Neural cell (in vitro differentiated cells): ENCODE results near the gene SKA2. TPM values are rescaled to one million over a fixed set of nuclear protein-coding genes. Genes with fewer than 3 reads are reported as not detected.

Experiments
- H2AFZ ChIP-seq: fragments of 200-600, 300-800 bp; sonication (generic), shearing (Covaris generic); 2 replicates; pipeline ENCODE4 v1.6.0; 2014; ENCODE audit warnings: low read depth, mild to moderate bottlenecking, antibody characterized with exemption, low read length, moderate library complexity
- H3F3A ChIP-seq: fragments of 200-600 bp; shearing (Covaris generic); 2 replicates; pipeline ENCODE4 v1.6.1; 2016; ENCODE audit warnings: mild to moderate bottlenecking, moderate library complexity, mixed read lengths, antibody characterized with exemption, low read length; ENCODE audit not compliant: insufficient read depth, poor library complexity, severe bottlenecking
- H3K27ac ChIP-seq: fragments of 200-600, 300-800 bp; sonication (generic), shearing (Covaris generic); 2 replicates; pipeline ENCODE4 v1.5.1; 2014; ENCODE audit warnings: mild to moderate bottlenecking, low read length, moderate library complexity
- H3K27me3 ChIP-seq: fragments of 300-800, 200-600 bp; sonication (generic), shearing (Covaris generic); 2 replicates; pipeline ENCODE4 v1.6.0; 2014; ENCODE audit warnings: mild to moderate bottlenecking, low read depth, low read length, moderate library complexity; ENCODE audit not compliant: insufficient read depth
- H3K36me3 ChIP-seq: fragments of 300-800, 200-600 bp; sonication (generic), shearing (Covaris generic); 2 replicates; pipeline ENCODE4 v1.5.1; 2014; ENCODE audit warnings: mild to moderate bottlenecking, antibody characterized with exemption, low read length, moderate library complexity; ENCODE audit not compliant: insufficient read depth
- H3K4me2 ChIP-seq: fragments of 300-800, 200-600 bp; sonication (generic), shearing (Covaris generic); 2 replicates; pipeline ENCODE4 v1.6.0; 2014; ENCODE audit warnings: mild to moderate bottlenecking, low read length
- H3K4me3 ChIP-seq: fragments of 300-800, 200-600 bp; sonication (generic), shearing (Covaris generic); 2 replicates; pipeline ENCODE4 v1.5.1; 2014; ENCODE audit warnings: mild to moderate bottlenecking, low read length, moderate library complexity
- H3K79me2 ChIP-seq: fragments of 200-600 bp; shearing (Covaris generic); replicated peaks from 2 replicates; pipeline ENCODE4 v1.6.0; 2014; ENCODE audit warnings: mild to moderate bottlenecking, low read length, moderate library complexity; ENCODE audit not compliant: insufficient read depth
- H3K9ac ChIP-seq: fragments of 300-800, 200-600 bp; sonication (generic), shearing (Covaris generic); 2 replicates; pipeline ENCODE4 v1.6.1; 2016; ENCODE audit warnings: mild to moderate bottlenecking, low read length, mixed read lengths
- H3K9me2 ChIP-seq: fragments of 200-600 bp; shearing (Covaris generic); 2 replicates; pipeline ENCODE4 v1.6.1; 2016; ENCODE audit warnings: mild to moderate bottlenecking, low read length, mixed read lengths; ENCODE audit not compliant: insufficient read depth
- H3K9me3 ChIP-seq: fragments of 200-600, 300-800 bp; sonication (generic), shearing (Covaris generic); 2 replicates; pipeline ENCODE4 v1.6.1; 2016; ENCODE audit warnings: mild to moderate bottlenecking, mixed run types, low read length, moderate library complexity, mixed read lengths
- H4K20me1 ChIP-seq: fragments of 200-600 bp; shearing (Covaris generic); 2 replicates; pipeline ENCODE4 v1.6.1; 2016; ENCODE audit warnings: mild to moderate bottlenecking, mixed run types; ENCODE audit not compliant: insufficient read depth
- EP300 ChIP-seq: fragments of 450-650 bp; conservative IDR thresholded peaks from 2 replicates; pipeline ENCODE4 v1.6.1; 2014; ENCODE audit warnings: antibody characterized with exemption, mild to moderate bottlenecking, moderate library complexity; ENCODE audit not compliant: poor library complexity, severe bottlenecking
- EZH2 ChIP-seq: fragments of 200-600, 300-800 bp; shearing (Covaris generic), sonication (generic); IDR thresholded peaks from 2 replicates; pipeline ENCODE4 v1.6.1; 2014; ENCODE audit warnings: antibody characterized with exemption, low read length, borderline replicate concordance, mild to moderate bottlenecking; ENCODE audit not compliant: insufficient read depth, poor library complexity, severe bottlenecking
- MXI1 ChIP-seq: fragments of 450-650 bp; conservative IDR thresholded peaks from 2 replicates; pipeline ENCODE4 v1.6.1; 2014; ENCODE audit warnings: antibody characterized with exemption, mild to moderate bottlenecking; ENCODE audit not compliant: poor library complexity, severe bottlenecking
- POLR2AphosphoS5 ChIP-seq: IDR thresholded peaks from 2 replicates; pipeline ENCODE4 v1.6.1; 2012
- RAD21 ChIP-seq: fragments of 450-650 bp; conservative IDR thresholded peaks from 2 replicates; pipeline ENCODE4 v1.6.1; 2014; ENCODE audit warnings: antibody characterized with exemption, mild to moderate bottlenecking, moderate library complexity
- SMC3 ChIP-seq: fragments of 450-650 bp; conservative IDR thresholded peaks from 2 replicates; pipeline ENCODE4 v1.6.1; 2014; ENCODE audit warnings: antibody characterized with exemption, mild to moderate bottlenecking, moderate library complexity; ENCODE audit not compliant: poor library complexity
- TAF1 ChIP-seq: IDR thresholded peaks from 2 replicates; pipeline ENCODE4 v1.6.1; 2012; ENCODE audit warnings: low read depth
- polyA plus RNA-seq: library from polyadenylated mRNA; depleted of rRNA; stranded (reverse); fragments of >200 nt; gene quantifications from 2 replicates; pipeline ENCODE4 v1.2.3, GENCODE V29; 2014
- TF ChIP-seq, protein P1 (sequence below): IDR thresholded peaks from 2 replicates; pipeline ENCODE4 v1.6.1; 2012; ENCODE audit warnings: borderline replicate concordance
- TF ChIP-seq, protein P2 (sequence below): fragments of 450-650 bp; IDR thresholded peaks from 2 replicates; pipeline ENCODE4 v1.5.1; 2014; ENCODE audit warnings: antibody characterized with exemption, mild to moderate bottlenecking, moderate library complexity; ENCODE audit not compliant: poor library complexity, severe bottlenecking

The SKA2 gene
- polyA plus RNA-seq, 1 donor from 2014 or later: 336 TPM

GRCh38 chr17:59145571-59146096 lies 9.4 kb downstream of the SKA2 start:
- TF ChIP-seq POLR2AphosphoS5: no peak
- TF ChIP-seq TAF1: no peak
- TF ChIP-seq RAD21: no peak
- no peak for TF ChIP-seq SMC3
- no peak for TF ChIP-seq EZH2
- TF ChIP-seq, protein P1, sequence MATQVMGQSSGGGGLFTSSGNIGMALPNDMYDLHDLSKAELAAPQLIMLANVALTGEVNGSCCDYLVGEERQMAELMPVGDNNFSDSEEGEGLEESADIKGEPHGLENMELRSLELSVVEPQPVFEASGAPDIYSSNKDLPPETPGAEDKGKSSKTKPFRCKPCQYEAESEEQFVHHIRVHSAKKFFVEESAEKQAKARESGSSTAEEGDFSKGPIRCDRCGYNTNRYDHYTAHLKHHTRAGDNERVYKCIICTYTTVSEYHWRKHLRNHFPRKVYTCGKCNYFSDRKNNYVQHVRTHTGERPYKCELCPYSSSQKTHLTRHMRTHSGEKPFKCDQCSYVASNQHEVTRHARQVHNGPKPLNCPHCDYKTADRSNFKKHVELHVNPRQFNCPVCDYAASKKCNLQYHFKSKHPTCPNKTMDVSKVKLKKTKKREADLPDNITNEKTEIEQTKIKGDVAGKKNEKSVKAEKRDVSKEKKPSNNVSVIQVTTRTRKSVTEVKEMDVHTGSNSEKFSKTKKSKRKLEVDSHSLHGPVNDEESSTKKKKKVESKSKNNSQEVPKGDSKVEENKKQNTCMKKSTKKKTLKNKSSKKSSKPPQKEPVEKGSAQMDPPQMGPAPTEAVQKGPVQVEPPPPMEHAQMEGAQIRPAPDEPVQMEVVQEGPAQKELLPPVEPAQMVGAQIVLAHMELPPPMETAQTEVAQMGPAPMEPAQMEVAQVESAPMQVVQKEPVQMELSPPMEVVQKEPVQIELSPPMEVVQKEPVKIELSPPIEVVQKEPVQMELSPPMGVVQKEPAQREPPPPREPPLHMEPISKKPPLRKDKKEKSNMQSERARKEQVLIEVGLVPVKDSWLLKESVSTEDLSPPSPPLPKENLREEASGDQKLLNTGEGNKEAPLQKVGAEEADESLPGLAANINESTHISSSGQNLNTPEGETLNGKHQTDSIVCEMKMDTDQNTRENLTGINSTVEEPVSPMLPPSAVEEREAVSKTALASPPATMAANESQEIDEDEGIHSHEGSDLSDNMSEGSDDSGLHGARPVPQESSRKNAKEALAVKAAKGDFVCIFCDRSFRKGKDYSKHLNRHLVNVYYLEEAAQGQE: no peak
- no peak for TF ChIP-seq MXI1
- TF ChIP-seq EP300: no peak
- Histone ChIP-seq H2AFZ (no peak overlapping the region), H3K9ac (no peak overlapping the region), H3F3A (no peaks in the 10 kb centered on the region), H3K9me2 (no peaks in the 10 kb centered on the region), H3K27ac (no peak overlapping the region), H3K79me2 (peaks cover 96% of the 10 kb centered on the region), H3K4me2 (no peak overlapping the region), H3K9me3 (no peaks in the 10 kb centered on the region), H3K27me3 (no peaks in the 10 kb centered on the region), H4K20me1 (no peaks in the 10 kb centered on the region), H3K4me3 (no peak overlapping the region), H3K36me3 (no peaks in the 10 kb centered on the region)

DNA sequence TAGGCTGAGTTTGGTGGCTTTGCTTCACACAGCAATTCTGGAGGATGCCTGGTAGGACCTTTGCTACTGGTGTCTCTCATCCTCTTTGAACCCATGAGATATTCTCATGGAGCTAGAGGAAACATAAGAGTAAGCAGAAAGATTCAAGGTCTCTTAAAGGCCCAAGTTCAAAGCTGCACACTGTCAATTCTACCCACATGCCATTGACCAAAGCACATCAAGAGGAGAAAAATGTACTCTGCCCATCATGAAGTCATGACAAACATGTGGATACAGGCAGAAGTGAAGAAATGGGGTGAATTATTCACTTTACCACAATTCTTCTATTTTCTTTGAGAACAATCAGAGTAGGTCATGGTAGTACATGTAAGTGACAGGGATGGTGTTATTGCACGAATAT lies 13.1 kb downstream of the SKA2 start:
- Histone ChIP-seq H3K9me3 (no peaks in the 10 kb centered on the region), H3K27me3 (no peaks in the 10 kb centered on the region), H3K4me2 (no peak overlapping the region), H2AFZ (no peak overlapping the region), H3K9ac (no peak overlapping the region), H3K4me3 (no peak overlapping the region), H3K79me2 (peaks cover 89% of the 10 kb centered on the region), H4K20me1 (no peaks in the 10 kb centered on the region), H3K9me2 (no peaks in the 10 kb centered on the region), H3K36me3 (no peaks in the 10 kb centered on the region), H3K27ac (no peak overlapping the region), H3F3A (no peaks in the 10 kb centered on the region)
- TF ChIP-seq MXI1 (no peak), EP300 (no peak), SMC3 (no peak), TAF1 (no peak), EZH2 (no peak), RAD21 (no peak), POLR2AphosphoS5 (no peak)
- TF ChIP-seq, protein P2, sequence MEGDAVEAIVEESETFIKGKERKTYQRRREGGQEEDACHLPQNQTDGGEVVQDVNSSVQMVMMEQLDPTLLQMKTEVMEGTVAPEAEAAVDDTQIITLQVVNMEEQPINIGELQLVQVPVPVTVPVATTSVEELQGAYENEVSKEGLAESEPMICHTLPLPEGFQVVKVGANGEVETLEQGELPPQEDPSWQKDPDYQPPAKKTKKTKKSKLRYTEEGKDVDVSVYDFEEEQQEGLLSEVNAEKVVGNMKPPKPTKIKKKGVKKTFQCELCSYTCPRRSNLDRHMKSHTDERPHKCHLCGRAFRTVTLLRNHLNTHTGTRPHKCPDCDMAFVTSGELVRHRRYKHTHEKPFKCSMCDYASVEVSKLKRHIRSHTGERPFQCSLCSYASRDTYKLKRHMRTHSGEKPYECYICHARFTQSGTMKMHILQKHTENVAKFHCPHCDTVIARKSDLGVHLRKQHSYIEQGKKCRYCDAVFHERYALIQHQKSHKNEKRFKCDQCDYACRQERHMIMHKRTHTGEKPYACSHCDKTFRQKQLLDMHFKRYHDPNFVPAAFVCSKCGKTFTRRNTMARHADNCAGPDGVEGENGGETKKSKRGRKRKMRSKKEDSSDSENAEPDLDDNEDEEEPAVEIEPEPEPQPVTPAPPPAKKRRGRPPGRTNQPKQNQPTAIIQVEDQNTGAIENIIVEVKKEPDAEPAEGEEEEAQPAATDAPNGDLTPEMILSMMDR: no peak
- TF ChIP-seq, protein P1: no peak
